H1 (cell line): Measurements from ENCODE around the gene IQCM. TPM values are rescaled to one million over a fixed set of nuclear protein-coding genes. Genes with fewer than 3 reads are reported as not detected.

ENCODE experiments used
- CTCF ChIA-PET: fragments of 300-600 bp; sonication (Branson Sonifier 250); formaldehyde crosslinking; loops from one replicate; lab custom pipeline; 2021; ENCODE audit not compliant: partially characterized antibody; lab: Charles Lee
- POLR2A ChIA-PET: fragments of 300-600 bp; sonication (Branson Sonifier 250); formaldehyde crosslinking; loops from one replicate; lab custom pipeline; 2021; ENCODE audit warnings: inconsistent platforms; ENCODE audit not compliant: partially characterized antibody; lab: Charles Lee
- DNase-seq, 2 experiments: peaks; one replicate each; pipeline versions ENCODE4 v3.0.0 to v3.0.0-alpha.2; 2010 to 2022; ENCODE audit warnings: low spot score in 2 of 2, low read depth in 1 of 2, mixed read lengths in 1 of 2
- FAIRE-seq: peaks from 2 replicates; lab custom pipeline; 2011; peaks lifted over from hg19 to GRCh38; lab: Jason Lieb, UNC
- H2AFZ ChIP-seq: 2 replicates; pipeline ENCODE4 v1.8.1; 2012; ENCODE audit warnings: low read length, inconsistent platforms
- H2AK5ac ChIP-seq: 2 replicates; pipeline ENCODE4 v1.6.1; 2013; ENCODE audit warnings: low read depth, low read length
- H2BK120ac ChIP-seq: replicated peaks from 2 replicates; pipeline ENCODE3; 2013; ENCODE audit warnings: low read depth, low read length, inconsistent platforms
- H2BK12ac ChIP-seq: 2 replicates; pipeline ENCODE4 v1.6.1; 2013; ENCODE audit warnings: low read depth, low read length
- H2BK15ac ChIP-seq: 2 replicates; pipeline ENCODE4 v1.6.1; 2013; ENCODE audit warnings: low read length
- H2BK20ac ChIP-seq: 2 replicates; pipeline ENCODE4 v1.6.1; 2013; ENCODE audit warnings: low read length
- H2BK5ac ChIP-seq: 2 replicates; pipeline ENCODE4 v1.6.1; 2013; ENCODE audit warnings: low read depth, low read length
- H3K14ac ChIP-seq: 2 replicates; pipeline ENCODE4 v1.6.1; 2013; ENCODE audit warnings: inconsistent platforms; ENCODE audit not compliant: insufficient read length
- H3K18ac ChIP-seq: 2 replicates; pipeline ENCODE4 v1.6.1; 2013; ENCODE audit warnings: low read length; ENCODE audit errors: extremely low read depth
- H3K23ac ChIP-seq: 2 replicates; pipeline ENCODE4 v1.6.1; 2013; ENCODE audit warnings: inconsistent platforms; ENCODE audit not compliant: insufficient read length
- H3K23me2 ChIP-seq: 2 replicates; pipeline ENCODE4 v1.6.1; 2013; ENCODE audit warnings: low read depth, low read length
- H3K27ac ChIP-seq: 2 replicates; pipeline ENCODE4 v1.6.1; 2011; ENCODE audit warnings: low read depth, low read length, inconsistent platforms
- H3K27me3 ChIP-seq, 4 experiments: replicated peaks in 1 of 4; 1 replicate in 1 of 4; 2 replicates in 3 of 4; pipeline versions ENCODE4 v1.6.1 to v1.8.1; 2011 to 2013; ENCODE audit warnings: low read length in 3 of 4, mild to moderate bottlenecking in 3 of 4, inconsistent platforms in 2 of 4, mixed read lengths in 2 of 4, moderate library complexity in 1 of 4; ENCODE audit not compliant: control insufficient read depth in 3 of 4, insufficient read depth in 3 of 4; ENCODE audit errors: extremely low read depth in 1 of 4
- H3K36me3 ChIP-seq, 4 experiments: 2 replicates each; pipeline versions ENCODE4 v1.6.1 to v1.8.1; 2011 to 2013; ENCODE audit warnings: mild to moderate bottlenecking in 4 of 4, low read length in 3 of 4, moderate library complexity in 2 of 4, control low read depth in 1 of 4, inconsistent platforms in 1 of 4; ENCODE audit not compliant: insufficient read depth in 4 of 4, control insufficient read depth in 2 of 4
- H3K4ac ChIP-seq: replicated peaks from 2 replicates; pipeline ENCODE3; 2013; ENCODE audit warnings: low read length, low read depth, mixed read lengths, inconsistent platforms; ENCODE audit not compliant: insufficient read length
- H3K4me1 ChIP-seq, 4 experiments: replicated peaks in 1 of 4; 1 replicate in 1 of 4; 2 replicates in 3 of 4; pipeline versions ENCODE4 v1.6.1 to v1.8.1; 2011 to 2013; ENCODE audit warnings: low read length in 3 of 4, inconsistent platforms in 2 of 4, mixed read lengths in 1 of 4; ENCODE audit not compliant: insufficient read depth in 4 of 4, control insufficient read depth in 3 of 4
- H3K4me2 ChIP-seq, 2 experiments: 2 replicates each; pipeline versions ENCODE4 v1.6.1 to v1.8.1; 2011 to 2013; ENCODE audit warnings: low read depth in 2 of 2, low read length in 2 of 2, control low read depth in 1 of 2, inconsistent platforms in 1 of 2, mild to moderate bottlenecking in 1 of 2; ENCODE audit not compliant: insufficient read depth in 1 of 2
- H3K4me3 ChIP-seq, 4 experiments: fragments of 200-600, 300-600 bp in 1 of 4; sonication (generic), shearing (Covaris generic), sonication (Bioruptor Twin) in 1 of 4; 2 replicates each; pipeline versions ENCODE4 v1.5.1 to v1.8.1; 2011 to 2016; ENCODE audit warnings: low read length in 4 of 4, low read depth in 3 of 4, control low read depth in 2 of 4, inconsistent platforms in 2 of 4, mild to moderate bottlenecking in 2 of 4, mixed read lengths in 1 of 4, moderate library complexity in 1 of 4; ENCODE audit not compliant: insufficient read depth in 2 of 4; ENCODE audit errors: extremely low read depth in 1 of 4
- H3K56ac ChIP-seq: replicated peaks from 2 replicates; pipeline ENCODE3; 2013; ENCODE audit warnings: low read depth, mild to moderate bottlenecking, mixed read lengths, low read length, inconsistent platforms; ENCODE audit not compliant: insufficient read length
- H3K79me1 ChIP-seq: 2 replicates; pipeline ENCODE4 v1.6.1; 2013; ENCODE audit warnings: low read depth, low read length, control low read depth
- H3K79me2 ChIP-seq, 2 experiments: 2 replicates each; pipeline versions ENCODE4 v1.6.1 to v1.8.1; 2012 to 2013; ENCODE audit warnings: low read length in 2 of 2, mild to moderate bottlenecking in 2 of 2, inconsistent platforms in 1 of 2; ENCODE audit not compliant: insufficient read depth in 2 of 2, control insufficient read depth in 1 of 2
- H3K9ac ChIP-seq, 4 experiments: replicated peaks in 1 of 4; 1 replicate in 1 of 4; 2 replicates in 3 of 4; pipeline versions ENCODE4 v1.6.1 to v1.8.1; 2011 to 2013; ENCODE audit warnings: low read depth in 3 of 4, low read length in 3 of 4, control low read depth in 2 of 4, mild to moderate bottlenecking in 2 of 4, moderate library complexity in 2 of 4, inconsistent platforms in 1 of 4; ENCODE audit errors: extremely low read depth in 1 of 4
- H3K9me3 ChIP-seq, 2 experiments: 2 replicates each; pipeline versions ENCODE4 v1.6.1 to v1.8.1; 2012 to 2013; ENCODE audit warnings: mild to moderate bottlenecking in 2 of 2, moderate library complexity in 2 of 2, control low read depth in 1 of 2, inconsistent platforms in 1 of 2, low read depth in 1 of 2, low read length in 1 of 2, mixed read lengths in 1 of 2; ENCODE audit not compliant: insufficient read depth in 2 of 2
- H4K20me1 ChIP-seq, 2 experiments: replicated peaks in 1 of 2; 2 replicates each; pipeline versions ENCODE3 to v1.8.1; 2011 to 2013; ENCODE audit warnings: inconsistent platforms in 2 of 2, low read length in 2 of 2, mild to moderate bottlenecking in 1 of 2; ENCODE audit not compliant: insufficient read depth in 2 of 2, control insufficient read depth in 1 of 2
- H4K5ac ChIP-seq: 2 replicates; pipeline ENCODE4 v1.6.1; 2013; ENCODE audit warnings: low read length, low read depth, mixed read lengths, inconsistent platforms; ENCODE audit not compliant: insufficient read length
- H4K8ac ChIP-seq: 2 replicates; pipeline ENCODE4 v1.8.0; 2013; ENCODE audit warnings: mild to moderate bottlenecking, moderate library complexity, low read length, inconsistent platforms; ENCODE audit not compliant: insufficient read depth; ENCODE audit errors: extremely low read depth
- H4K91ac ChIP-seq: replicated peaks from 2 replicates; pipeline ENCODE3; 2013; ENCODE audit warnings: low read length, mixed read lengths, inconsistent platforms; ENCODE audit not compliant: insufficient read length
- BCL11A ChIP-seq, 2 experiments: IDR thresholded peaks; one replicate each; pipeline ENCODE4 v1.6.1; 2011; ENCODE audit warnings: low read depth in 2 of 2, low read length in 2 of 2, mild to moderate bottlenecking in 2 of 2
- CBX8 ChIP-seq: fragments of 300-800, 300-1000 bp; sonication (generic); IDR thresholded peaks from 2 replicates; pipeline ENCODE4 v1.7.1; 2016; ENCODE audit warnings: low read depth, low read length, borderline replicate concordance
- EZH2 ChIP-seq: fragments of 200-600 bp; sonication (generic); IDR thresholded peaks from 2 replicates; pipeline ENCODE4 v1.7.1; 2012; ENCODE audit warnings: low read depth, mild to moderate bottlenecking, moderate library complexity, low read length, inconsistent platforms; ENCODE audit not compliant: severe bottlenecking
- JUND ChIP-seq: IDR thresholded peaks from 2 replicates; pipeline ENCODE4 v1.6.1; 2011; ENCODE audit warnings: mild to moderate bottlenecking, improper control_type of control experiment, low read length
- MAX ChIP-seq: IDR thresholded peaks from 2 replicates; pipeline ENCODE4 v1.6.1; 2012; ENCODE audit warnings: inconsistent platforms
- SIN3A ChIP-seq, 2 experiments: IDR thresholded peaks in 1 of 2; conservative IDR thresholded peaks in 1 of 2; 2 replicates each; pipeline ENCODE4 v1.6.1; 2011 to 2012; ENCODE audit warnings: low read length in 2 of 2, improper control_type of control experiment in 1 of 2, low read depth in 1 of 2, mild to moderate bottlenecking in 1 of 2
- SIRT6 ChIP-seq: IDR thresholded peaks from one replicate; pipeline ENCODE4 v1.7.1; 2012; ENCODE audit warnings: low read length, inconsistent platforms
- SP1 ChIP-seq: IDR thresholded peaks from 2 replicates; pipeline ENCODE4 v1.6.1; 2011; ENCODE audit warnings: low read depth, low read length
- SRF ChIP-seq: IDR thresholded peaks from 2 replicates; pipeline ENCODE4 v1.6.1; 2011; ENCODE audit warnings: mild to moderate bottlenecking, low read depth, low read length, moderate library complexity
- polyA plus RNA-seq, 7 experiments: library from polyadenylated mRNA; depleted of rRNA in 3 of 7; stranded (reverse) in 5 of 7; unstranded in 2 of 7; fragments of >200 nt in 5 of 7; fragments of 200-250 nt in 2 of 7; gene quantifications; 1 replicate in 5 of 7; 2 replicates in 1 of 7; 4 replicates in 1 of 7; pipeline versions ENCODE4 v1.2.1 to v1.2.3, GENCODE V29; 2011 to 2013; ENCODE audit warnings: missing spikeins in 2 of 7, mixed read lengths in 2 of 7
- total RNA-seq: library from RNA; stranded (reverse); fragmentation: NEBNext Ultra II Directional; extraction: Animal tissue kit (Norgen Biotek cat#: 25700); gene quantifications from 2 replicates; pipeline ENCODE4 v1.2.1, GENCODE V29; 2021

Gene IQCM
- total and polyA plus RNA-seq, 2 of the 8 experiments (the other 6 are each of a cell fraction or from before 2014, with no cell fraction given) = not detected

- no peak overlapping the region for H2BK120ac ChIP-seq
- no peaks in the 10 kb centered on the region for H3K9me3 ChIP-seq
- H2BK15ac ChIP-seq = no peak overlapping the region
- H3K4me2 ChIP-seq = no peak overlapping the region
- no peak overlapping the region for H4K91ac ChIP-seq
- no peak overlapping the region for H3K14ac ChIP-seq
- no peaks in the 10 kb centered on the region for H4K20me1 ChIP-seq
- H2BK5ac ChIP-seq = no peak overlapping the region
- no peak overlapping the region for H3K4me3 ChIP-seq
- H4K8ac ChIP-seq = no peak overlapping the region
- H3K36me3 ChIP-seq = no peaks in the 10 kb centered on the region
- no peak overlapping the region for H3K23ac ChIP-seq
- H3K79me1 ChIP-seq = no peaks in the 10 kb centered on the region
- H2AFZ ChIP-seq = peak overlapping the region; percentile 76
- H2BK12ac ChIP-seq = no peak overlapping the region
- no peak overlapping the region for H2AK5ac ChIP-seq
- no peak overlapping the region for H3K9ac ChIP-seq
- H4K5ac ChIP-seq = no peak overlapping the region
- H3K56ac ChIP-seq = no peak overlapping the region
- CTCF ChIA-PET = no interaction called here
- H3K4ac ChIP-seq = no peak overlapping the region
- no peak for FAIRE-seq
- no peaks in the 10 kb centered on the region for H3K23me2 ChIP-seq
- H3K79me2 ChIP-seq = no peaks in the 10 kb centered on the region
- H3K18ac ChIP-seq = no peak overlapping the region
- no peak overlapping the region for H3K27ac ChIP-seq
- no peaks in the 10 kb centered on the region for H3K4me1 ChIP-seq
- POLR2A ChIA-PET = no interaction called here
- TF ChIP-seq BCL11A (IDR thresholded peaks at IDR 0.05; ENCODE audit: low read depth in 2 of 2, low read length in 2 of 2) = no peak
- TF ChIP-seq SP1 = no peak
- no peak for TF ChIP-seq SIN3A (conservative IDR thresholded peaks at IDR 0.05 in 1 of 2, IDR thresholded peaks at IDR 0.05 in 1 of 2; ENCODE audit: low read depth in 1 of 2, low read length in 2 of 2)
- no peak for TF ChIP-seq CBX8
- no peak for TF ChIP-seq MAX
- no peak for TF ChIP-seq SRF
- TF ChIP-seq JUND = no peak
- TF ChIP-seq EZH2 = no peak
- no peak for TF ChIP-seq SIRT6
- H3K27me3 ChIP-seq = no peaks in the 10 kb centered on the region
- H2BK20ac ChIP-seq = no peak overlapping the region
- DNase-seq = no peak
These were observed 472.0 kb downstream of the IQCM start for GRCh38 chr4:149343614-149344013.
